ENCODE measurements around the gene PRKCB.

PRKCB gene

GRCh38 chr16:23979441-23979840, 143.7 kb downstream of the PRKCB start:
- no peak for TF ChIP-seq CTCF (IDR thresholded peaks at IDR 0.05)

DNA sequence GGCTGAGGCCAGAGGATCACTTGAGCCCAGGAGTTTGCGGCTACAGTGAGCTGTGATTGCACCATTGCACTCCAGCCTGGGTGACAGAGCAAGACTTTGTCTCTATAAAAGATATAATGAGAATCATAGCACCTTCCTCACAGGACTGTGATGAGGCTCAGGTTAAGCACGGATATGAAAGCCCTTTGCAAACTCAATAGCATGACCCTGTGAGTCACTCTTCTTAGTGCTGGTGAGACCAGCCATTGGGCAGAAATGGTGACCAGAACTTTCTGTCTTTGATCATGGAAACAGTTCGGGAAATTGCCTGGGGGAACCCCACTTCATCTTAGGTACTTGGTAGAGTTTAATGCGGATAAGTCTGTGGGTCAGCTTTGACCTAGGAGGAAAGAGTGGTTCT, 144.2 kb downstream of the PRKCB start:
- no peak for TF ChIP-seq CTCF (IDR thresholded peaks at IDR 0.05)

DNA sequence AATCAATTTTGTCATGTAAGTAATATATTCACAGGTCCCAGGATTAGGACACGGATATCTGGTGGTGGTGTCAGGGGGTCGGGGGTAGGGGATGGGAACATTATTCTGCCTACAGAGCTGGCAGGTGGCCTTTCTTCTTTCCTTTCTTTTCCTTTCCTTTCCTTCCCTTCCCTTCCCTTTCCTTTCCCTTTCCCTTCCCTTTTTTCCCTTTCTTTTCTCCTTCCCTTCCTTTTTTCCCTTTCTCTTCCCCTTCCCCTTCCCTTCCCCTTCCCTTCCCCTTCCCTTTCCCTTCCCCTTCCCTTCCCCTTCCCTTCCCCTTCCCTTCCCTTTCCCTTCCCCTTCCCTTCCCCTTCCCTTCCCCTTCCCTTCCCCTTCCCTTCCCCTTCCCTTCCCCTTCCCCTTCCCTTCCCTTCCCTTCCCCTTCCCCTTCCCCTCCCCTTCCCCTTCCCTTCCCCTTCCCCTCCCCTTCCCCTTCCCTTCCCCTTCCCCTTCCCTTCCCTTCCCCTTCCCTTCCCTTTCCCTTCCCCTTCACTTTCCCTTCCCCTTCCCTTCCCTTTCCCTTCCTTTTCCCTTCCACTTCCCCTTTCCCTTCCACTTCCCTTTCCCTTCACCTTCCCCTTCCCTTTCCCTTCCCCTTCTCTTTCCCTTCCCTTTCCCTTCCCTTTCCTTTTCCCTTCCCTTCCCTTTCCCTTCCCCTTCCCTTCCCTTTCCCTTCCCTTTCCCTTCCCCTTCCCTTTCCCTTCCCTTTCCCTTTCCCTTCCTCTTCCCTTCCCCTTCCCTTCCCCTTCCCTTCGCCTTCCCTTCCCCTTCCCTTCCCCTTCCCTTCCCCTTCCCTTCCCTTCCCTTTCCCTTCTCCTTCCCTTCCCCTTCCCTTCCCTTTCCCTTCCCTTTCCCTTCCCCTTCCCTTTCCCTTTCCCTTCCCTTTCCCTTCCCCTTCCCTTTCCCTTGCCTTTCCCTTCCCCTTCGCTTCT, 145.9 kb downstream of the PRKCB start:
- no peak for TF ChIP-seq CTCF (IDR thresholded peaks at IDR 0.05)

DNA sequence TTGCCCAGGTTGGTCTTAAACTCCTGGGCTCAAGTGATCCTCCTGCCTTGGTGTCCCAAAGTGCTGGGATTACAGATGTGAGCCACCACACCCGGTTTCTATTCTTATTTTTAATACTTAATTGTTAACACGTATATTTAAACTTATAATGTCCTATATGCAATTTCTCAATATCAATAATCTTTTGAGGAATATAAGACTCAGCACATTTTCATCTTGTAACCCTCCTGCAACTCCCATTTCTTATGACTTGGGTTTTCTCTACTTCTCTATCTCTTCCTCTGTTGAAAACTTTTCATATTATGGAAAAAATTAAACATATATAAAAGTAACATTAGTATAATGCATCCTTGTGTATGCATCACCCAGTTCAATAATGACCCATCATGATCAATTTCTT, 150.7 kb downstream of the PRKCB start:
- TF ChIP-seq CTCF (IDR thresholded peaks at IDR 0.05): no peak

DNA sequence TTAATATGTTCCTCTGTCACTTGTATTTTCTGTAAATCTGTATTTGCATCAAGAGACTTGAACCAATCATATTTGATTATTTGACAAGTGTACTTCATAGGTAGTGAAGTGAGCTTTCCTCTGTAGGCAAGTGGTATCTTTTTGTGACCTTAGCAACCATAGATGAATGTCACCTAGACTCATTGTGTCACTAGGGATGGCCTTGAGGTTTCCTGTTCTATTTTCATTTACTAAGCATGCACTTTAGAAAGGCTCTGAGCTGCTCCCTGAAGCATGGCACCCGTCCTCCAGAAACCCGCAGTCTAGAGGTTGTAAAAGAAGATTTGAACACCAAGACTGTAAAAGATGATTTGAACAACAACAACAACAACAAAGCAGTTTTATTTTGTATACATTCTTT, 151.7 kb downstream of the PRKCB start:
- TF ChIP-seq CTCF (IDR thresholded peaks at IDR 0.05): no peak

DNA sequence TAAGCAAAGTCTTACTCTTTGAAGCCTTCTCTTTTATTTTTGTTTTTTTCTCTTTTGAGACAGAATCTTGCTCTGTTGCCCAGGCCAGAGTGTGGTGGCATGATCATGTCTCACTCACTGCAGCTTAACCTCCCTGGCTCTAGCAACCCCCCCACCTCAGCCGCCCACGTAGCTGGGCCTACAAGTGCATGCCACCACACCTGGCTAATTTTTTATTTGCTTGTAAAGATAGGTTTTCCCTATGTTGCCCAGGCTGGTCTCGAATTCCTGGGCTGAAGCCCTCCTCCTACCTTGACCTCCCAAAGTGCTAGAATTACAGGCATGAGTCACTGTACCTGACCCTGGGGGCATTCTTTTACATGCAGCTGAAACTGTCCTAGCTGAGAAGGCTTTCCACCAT, 154.7 kb downstream of the PRKCB start:
- TF ChIP-seq CTCF (IDR thresholded peaks at IDR 0.05): no peak

DNA sequence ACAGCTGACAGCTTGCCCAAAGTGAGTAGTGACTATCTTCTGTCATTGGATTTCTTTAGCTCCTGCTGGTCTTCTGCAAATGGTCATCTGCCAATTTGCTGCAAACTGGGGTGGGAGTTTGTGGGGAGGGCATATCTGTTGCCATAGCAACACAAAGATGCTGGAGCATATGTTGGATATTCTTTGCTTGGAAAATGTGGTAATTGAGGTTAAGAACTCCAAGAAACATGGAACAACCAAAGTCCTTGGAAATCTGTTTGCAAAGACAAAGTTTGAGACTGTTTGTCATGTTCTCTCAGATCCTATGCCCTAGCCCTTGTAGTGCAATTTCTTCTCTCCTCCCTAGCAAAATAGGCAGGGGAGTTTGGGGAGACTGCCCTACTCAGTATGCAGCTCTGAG, 155.3 kb downstream of the PRKCB start:
- no peak for TF ChIP-seq CTCF (IDR thresholded peaks at IDR 0.05)

Data from LNCAP (cell line).